ENCODE data around the gene RHOV.

Gene RHOV

GRCh38 chr15:40859206-40859851 lies 14.7 kb downstream of the RHOV start:
- no peaks in the 10 kb centered on the region for H3K27me3 ChIP-seq
- no peak overlapping the region for H3K4me3 ChIP-seq (ENCODE audit: low read depth, low read length)
- DNase-seq, result peak; percentile 86
- no peaks in the 10 kb centered on the region for H3K36me3 ChIP-seq
- TF ChIP-seq CTCF (IDR thresholded peaks at IDR 0.05; ENCODE audit: low read depth, low read length), result peak; percentile 95
- H3K4me1 ChIP-seq, result no peaks in the 10 kb centered on the region
- H3K9me3 ChIP-seq, result no peaks in the 10 kb centered on the region

GRCh38 chr15:40858706-40859105 lies 15.3 kb downstream of the RHOV start:
- no peak for TF ChIP-seq CTCF (IDR thresholded peaks at IDR 0.05; ENCODE audit: low read depth, low read length)
- H3K36me3 ChIP-seq, result no peaks in the 10 kb centered on the region
- H3K4me3 ChIP-seq (ENCODE audit: low read depth, low read length), result no peak overlapping the region
- no peak for DNase-seq
- H3K9me3 ChIP-seq, result no peaks in the 10 kb centered on the region
- no peaks in the 10 kb centered on the region for H3K27me3 ChIP-seq
- H3K4me1 ChIP-seq, result no peaks in the 10 kb centered on the region

- Histone ChIP-seq H3K4me1 (no peaks in the 10 kb centered on the region), H3K4me3 (ENCODE audit: low read depth, low read length) (no peak overlapping the region), H3K36me3 (no peaks in the 10 kb centered on the region), H3K9me3 (no peaks in the 10 kb centered on the region), H3K27me3 (no peaks in the 10 kb centered on the region)
- TF ChIP-seq CTCF (IDR thresholded peaks at IDR 0.05; ENCODE audit: low read depth, low read length), result peak; percentile 99
- DNase-seq, result peak; percentile 85
Observed at GRCh38 chr15:40857601-40858341, 16.3 kb downstream of the RHOV start.

- no peak for TF ChIP-seq CTCF (IDR thresholded peaks at IDR 0.05; ENCODE audit: low read depth, low read length)
- Histone ChIP-seq H3K4me3 (ENCODE audit: low read depth, low read length) (no peak overlapping the region), H3K9me3 (no peaks in the 10 kb centered on the region), H3K4me1 (no peaks in the 10 kb centered on the region), H3K36me3 (no peaks in the 10 kb centered on the region), H3K27me3 (no peaks in the 10 kb centered on the region)
- no peak for DNase-seq
Observed at GRCh38 chr15:40856746-40857145, 17.3 kb downstream of the RHOV start.

- Histone ChIP-seq H3K36me3 (no peaks in the 10 kb centered on the region), H3K9me3 (no peaks in the 10 kb centered on the region), H3K27me3 (no peaks in the 10 kb centered on the region), H3K4me3 (ENCODE audit: low read depth, low read length) (no peak overlapping the region), H3K4me1 (no peaks in the 10 kb centered on the region)
- no peak for TF ChIP-seq CTCF (IDR thresholded peaks at IDR 0.05; ENCODE audit: low read depth, low read length)
- no peak for DNase-seq
Observed at GRCh38 chr15:40855706-40856234, 18.3 kb downstream of the RHOV start.

GRCh38 chr15:40854161-40854560 lies 19.9 kb downstream of the RHOV start:
- no peak for TF ChIP-seq CTCF (IDR thresholded peaks at IDR 0.05; ENCODE audit: low read depth, low read length)
- Histone ChIP-seq H3K4me3 (ENCODE audit: low read depth, low read length) (no peak overlapping the region), H3K9me3 (no peaks in the 10 kb centered on the region), H3K36me3 (no peaks in the 10 kb centered on the region), H3K27me3 (no peaks in the 10 kb centered on the region), H3K4me1 (no peaks in the 10 kb centered on the region)
- no peak for DNase-seq

Measured in BE2C (cell line).